ENCODE measurements around the gene APOB.

DNA sequence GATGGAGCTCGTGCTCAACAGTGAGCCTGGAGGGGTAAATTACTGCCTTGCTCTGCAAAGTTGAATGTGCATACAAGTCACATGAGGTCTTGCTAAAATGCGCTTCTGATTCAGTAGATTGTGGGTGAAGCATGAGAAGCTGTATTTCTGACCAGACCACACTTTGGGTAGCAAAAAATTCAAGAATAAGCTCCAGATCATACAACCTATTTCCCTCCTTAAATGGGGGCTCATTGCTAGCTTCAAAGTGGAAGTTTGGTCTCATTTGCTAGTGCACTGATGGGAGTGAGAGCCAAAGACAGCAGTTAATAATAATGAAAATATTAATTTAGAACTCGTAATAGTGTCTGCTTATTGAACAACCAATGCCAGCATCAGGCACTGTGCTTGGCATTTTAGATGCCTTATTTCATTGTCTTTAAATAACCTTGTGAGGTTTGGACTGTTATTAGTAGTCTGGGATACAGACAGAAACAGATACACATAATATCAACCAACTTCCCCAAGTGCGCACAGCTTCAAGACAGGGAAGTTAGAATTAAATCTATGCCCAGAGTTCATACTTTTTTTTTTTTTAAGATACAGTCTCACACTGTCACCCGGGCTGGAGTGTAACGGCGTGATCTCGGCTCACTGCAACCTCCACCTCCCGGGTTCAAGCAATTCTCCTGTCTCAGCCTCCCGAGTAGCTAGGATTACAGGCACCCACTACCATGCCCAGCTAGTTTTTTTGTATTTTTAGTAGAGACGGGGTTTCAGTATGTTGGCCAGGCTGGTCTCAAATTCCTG lies 18.0 kb downstream of the APOB start:
- TF ChIP-seq CTCF (IDR thresholded peaks at IDR 0.05) (no peak), POLR2A (IDR thresholded peaks at IDR 0.05) (no peak)

Data from esophagus squamous epithelium (tissue), 4 donors.